ENCODE results near the gene SNRPB.

DNA sequence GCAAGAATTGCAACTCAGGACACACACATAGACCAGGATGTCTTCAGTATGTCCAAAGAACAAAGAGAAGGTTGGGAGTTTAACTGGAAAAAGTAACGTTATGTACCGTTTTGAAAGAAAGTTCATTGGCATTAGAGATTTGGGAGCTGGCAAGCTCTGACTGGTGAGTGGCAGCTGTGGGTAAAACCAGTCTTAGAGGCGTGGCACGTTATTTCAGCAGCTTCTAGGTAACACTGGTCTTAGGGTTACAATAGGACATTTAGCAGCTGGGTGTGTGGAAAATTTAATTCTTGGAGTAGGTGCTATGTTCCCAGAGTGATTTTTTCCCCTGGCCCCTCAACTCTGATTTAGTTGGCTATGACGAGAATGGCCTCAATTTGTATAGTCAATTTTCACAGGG lies 19.2 kb downstream of the SNRPB start:
- TF ChIP-seq CTCF (IDR thresholded peaks at IDR 0.05; ENCODE audit: low read length), result no peak
- no peak for TF ChIP-seq EZH2 (IDR thresholded peaks at IDR 0.05; ENCODE audit: borderline replicate concordance, low read length)

Measured in OCI-LY1 (cell line).